GM18508 (cell line): ENCODE results near the gene ZNF622.
A peak's percentile ranks its signal among the peaks of the same experiment; 100 is the strongest.

Experiments
- ATAC-seq: cut with Tn5 transposase; IDR thresholded peaks from one replicate; pipeline ENCODE4 v1.9.1; 2021; ENCODE audit warnings: moderate number of reproducible peaks; ENCODE audit not compliant: insufficient read depth, unreplicated experiment

The ZNF622 gene

GRCh38 chr5:16465544-16466432 is at the start of gene ZNF622:
TSS of gene ZNF622 (minus strand) at chr5:16465800. CDS start at chr5:16465665, 135 bp downstream.
- peak; percentile 61 for ATAC-seq

GRCh38 chr5:16510098-16510497 is 44.5 kb upstream of the ZNF622 start:
- ATAC-seq: no peak

- no peak for ATAC-seq
Observed at GRCh38 chr5:16508730-16509531, 43.3 kb upstream of the ZNF622 start.

GRCh38 chr5:16507716-16508115 is 42.1 kb upstream of the ZNF622 start:
- no peak for ATAC-seq

GRCh38 chr5:16505904-16506303 is 40.3 kb upstream of the ZNF622 start:
- ATAC-seq: no peak

- ATAC-seq: no peak
Observed at GRCh38 chr5:16505140-16505891, 39.7 kb upstream of the ZNF622 start.

GRCh38 chr5:16504571-16504970 is 39.0 kb upstream of the ZNF622 start:
- no peak for ATAC-seq

GRCh38 chr5:16502866-16503265 is 37.3 kb upstream of the ZNF622 start:
- ATAC-seq: no peak

- no peak for ATAC-seq
Observed at GRCh38 chr5:16500024-16500423, 34.4 kb upstream of the ZNF622 start.

- no peak for ATAC-seq
Observed at GRCh38 chr5:16497546-16497945, 31.9 kb upstream of the ZNF622 start.

- no peak for ATAC-seq
Observed at GRCh38 chr5:16493261-16493660, 27.7 kb upstream of the ZNF622 start.

- ATAC-seq: no peak
Observed at GRCh38 chr5:16492398-16493140, 27.0 kb upstream of the ZNF622 start.

- no peak for ATAC-seq
Observed at GRCh38 chr5:16490911-16491310, 25.3 kb upstream of the ZNF622 start.

GRCh38 chr5:16489322-16489791 is 23.8 kb upstream of the ZNF622 start:
- ATAC-seq: peak; percentile 62

GRCh38 chr5:16487456-16487855 is 21.9 kb upstream of the ZNF622 start:
- no peak for ATAC-seq

GRCh38 chr5:16486711-16487111 is 21.1 kb upstream of the ZNF622 start:
- ATAC-seq: no peak

- ATAC-seq: no peak
Observed at GRCh38 chr5:16485656-16486055, 20.1 kb upstream of the ZNF622 start.

GRCh38 chr5:16484081-16484480 is 18.5 kb upstream of the ZNF622 start:
- no peak for ATAC-seq

- no peak for ATAC-seq
Observed at GRCh38 chr5:16483361-16483760, 17.8 kb upstream of the ZNF622 start.

- no peak for ATAC-seq
Observed at GRCh38 chr5:16482891-16483290, 17.3 kb upstream of the ZNF622 start.
